Activated naive CD4-positive, alpha-beta T cell treated with anti-CD3 and anti-CD28 coated beads, Interleukin-2, amount 50 U/mL, for 72 hours (primary cell): ENCODE data around the gene PEMT. TPM values are rescaled to one million over a fixed set of nuclear protein-coding genes. Genes with fewer than 3 reads are reported as not detected.

Source experiments
- ATAC-seq, 2 donors: fragments of 150-1000 bp; cut with Tn5 transposase; 2 replicates each; pipeline ENCODE4 v1.10.0; 2021; ENCODE audit warnings: mild to moderate bottlenecking in 2 of 2, moderate library complexity in 2 of 2
- DNase-seq, 2 donors: peaks; one replicate each; pipeline ENCODE4 v3.0.0; 2021 to 2022; ENCODE audit warnings: low spot score in 2 of 2
- H3K27ac Mint-ChIP-seq, 2 donors: one replicate each; pipeline ENCODE4 v1.8.0; 2022; ENCODE audit warnings: mild to moderate bottlenecking in 2 of 2, mixed read lengths in 2 of 2
- H3K36me3 Mint-ChIP-seq, 2 donors: one replicate each; pipeline ENCODE4 v1.8.0; 2022; ENCODE audit warnings: mixed read lengths in 2 of 2
- H3K9me3 Mint-ChIP-seq, 2 donors: one replicate each; pipeline ENCODE4 v1.8.0; 2022; ENCODE audit warnings: mixed read lengths in 2 of 2
- total RNA-seq, 2 donors: library from RNA; stranded (reverse); gene quantifications; one replicate each; pipeline ENCODE4 v1.2.3, GENCODE V29; 2022

PEMT gene
- total RNA-seq, 2 donors from 2014 or later: 6.3 to 27.5 TPM

DNA sequence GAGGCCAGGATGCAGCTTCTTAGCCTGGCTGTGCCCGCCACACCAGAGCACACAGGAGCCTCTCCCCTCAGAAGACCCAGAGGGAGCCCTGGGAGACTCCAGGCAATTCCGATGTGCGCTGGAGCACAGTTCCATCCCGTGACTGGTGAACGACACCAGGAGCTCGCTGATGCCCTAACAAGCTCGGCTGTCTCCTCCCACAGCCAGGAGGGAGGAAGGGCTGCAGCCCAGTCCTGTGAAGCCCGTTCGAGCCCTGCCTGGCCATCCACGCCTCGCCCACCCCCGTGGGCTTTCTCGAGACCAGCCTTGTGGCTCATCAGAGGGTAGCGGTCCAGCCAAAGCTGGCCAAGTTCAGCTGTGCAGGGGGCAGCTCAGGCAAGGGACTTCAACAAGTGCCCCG, 73.5 kb downstream of the PEMT start:
- no peaks in the 10 kb centered on the region for H3K36me3 Mint-ChIP-seq
- H3K27ac Mint-ChIP-seq: no peak overlapping the region
- no peak for DNase-seq
- ATAC-seq: no peak
- H3K9me3 Mint-ChIP-seq: no peaks in the 10 kb centered on the region

DNA sequence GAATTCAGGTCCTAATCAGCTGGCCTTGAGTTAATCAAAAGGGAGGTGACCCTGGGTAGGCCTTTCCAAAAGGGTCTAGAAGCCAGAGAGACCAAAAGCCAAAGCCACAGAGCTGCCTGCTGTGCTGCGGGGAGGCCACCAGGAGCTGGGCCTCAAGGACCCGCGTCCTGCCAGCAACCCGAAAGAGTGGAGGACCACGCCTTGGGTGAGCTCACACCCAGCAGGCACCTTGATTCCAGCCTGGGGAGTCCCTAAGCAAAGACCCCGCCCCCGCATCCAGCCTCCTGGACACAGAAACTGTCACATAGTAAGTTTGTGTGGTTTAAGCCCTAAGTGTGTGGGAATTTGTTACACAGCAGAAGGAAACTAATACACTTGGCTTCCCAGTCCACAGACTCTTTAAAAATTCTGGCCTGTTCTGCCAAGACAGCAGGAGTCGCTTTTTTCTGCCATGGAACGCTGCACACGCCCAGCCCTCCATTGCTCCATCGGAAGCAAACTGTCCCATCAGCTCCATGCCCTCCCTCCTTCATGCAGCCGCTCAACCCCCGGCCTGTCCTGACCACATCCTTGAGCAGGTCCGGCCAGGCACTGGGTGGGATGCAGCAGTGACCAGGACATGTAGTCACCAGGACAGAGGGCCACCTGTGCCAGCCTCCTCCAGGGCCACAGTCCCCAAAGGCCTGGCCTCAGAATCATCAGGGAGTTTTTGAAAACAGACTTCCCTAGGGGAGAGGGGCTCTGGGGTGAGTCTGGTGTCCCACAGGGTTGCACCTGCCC, 74.4 kb downstream of the PEMT start:
- DNase-seq: no peak
- Mint-ChIP-seq H3K9me3 (no peaks in the 10 kb centered on the region), H3K36me3 (no peaks in the 10 kb centered on the region), H3K27ac (peak overlapping the region in 1 of 2 donors; percentile 36)
- ATAC-seq: no peak

- DNase-seq (no peak), ATAC-seq (peak in 1 of 2 donors; percentile 54)
- no peaks in the 10 kb centered on the region for H3K36me3 Mint-ChIP-seq
- H3K27ac Mint-ChIP-seq: peak overlapping the region in 1 of 2 donors; percentile 36
- H3K9me3 Mint-ChIP-seq: no peaks in the 10 kb centered on the region
Measured at GRCh38 chr17:17515934-17516930, 75.3 kb downstream of the PEMT start.

- DNase-seq (no peak), ATAC-seq (no peak)
- H3K9me3 Mint-ChIP-seq: no peaks in the 10 kb centered on the region
- no peaks in the 10 kb centered on the region for H3K36me3 Mint-ChIP-seq
- H3K27ac Mint-ChIP-seq: peak overlapping the region in 1 of 2 donors; percentile 50
Measured at GRCh38 chr17:17514993-17515933, 76.2 kb downstream of the PEMT start.

- H3K36me3 Mint-ChIP-seq: no peaks in the 10 kb centered on the region
- no peaks in the 10 kb centered on the region for H3K9me3 Mint-ChIP-seq
- H3K27ac Mint-ChIP-seq: no peak overlapping the region
- no peak for ATAC-seq
- DNase-seq: no peak
Measured at GRCh38 chr17:17514361-17514992, 77.0 kb downstream of the PEMT start.

DNA sequence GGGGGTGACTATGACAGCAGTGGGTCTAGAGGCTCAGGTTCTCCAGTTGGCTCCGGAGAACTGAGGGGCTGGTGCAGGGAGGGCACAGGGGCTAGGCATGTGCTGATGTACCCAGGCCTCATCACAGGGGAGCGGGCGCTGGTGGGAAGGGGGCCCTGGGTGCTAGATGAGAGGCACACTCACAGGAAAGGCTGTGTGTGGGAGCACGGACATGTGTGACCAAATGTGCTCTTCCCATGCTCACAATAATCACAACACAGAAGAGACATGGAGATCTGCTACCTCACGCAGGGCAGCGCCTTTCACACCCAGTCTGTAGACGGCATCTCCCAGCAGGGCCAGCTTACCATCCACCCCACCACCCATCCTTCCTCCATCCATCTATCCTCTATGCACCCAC, 77.9 kb downstream of the PEMT start:
- DNase-seq (no peak), ATAC-seq (no peak)
- Mint-ChIP-seq H3K36me3 (no peaks in the 10 kb centered on the region), H3K27ac (no peak overlapping the region), H3K9me3 (no peaks in the 10 kb centered on the region)

DNA sequence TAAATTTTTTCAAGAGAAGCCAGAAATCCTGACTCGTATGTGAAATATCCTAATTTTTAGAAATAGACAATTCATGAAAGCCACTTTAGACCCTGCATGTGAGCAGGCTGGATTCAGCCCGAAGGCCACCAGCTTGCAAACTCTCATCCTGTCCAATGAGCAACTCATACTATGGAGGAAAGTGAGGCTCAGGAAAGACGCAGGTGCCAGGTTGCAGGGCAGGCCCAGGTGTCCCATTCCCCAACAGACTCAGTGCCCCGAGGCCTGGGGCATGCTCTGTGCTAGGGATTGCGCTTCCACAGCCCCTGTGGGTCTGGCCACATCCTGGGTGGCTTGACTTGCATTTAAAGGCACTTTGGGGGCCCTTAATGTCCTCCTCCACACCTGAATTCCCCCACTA, 78.6 kb downstream of the PEMT start:
- DNase-seq (no peak), ATAC-seq (no peak)
- Mint-ChIP-seq H3K9me3 (no peaks in the 10 kb centered on the region), H3K27ac (no peak overlapping the region), H3K36me3 (no peaks in the 10 kb centered on the region)

GRCh38 chr17:17511881-17512858, 79.3 kb downstream of the PEMT start:
- Mint-ChIP-seq H3K9me3 (no peaks in the 10 kb centered on the region), H3K36me3 (no peaks in the 10 kb centered on the region), H3K27ac (no peak overlapping the region)
- ATAC-seq (peak in 1 of 2 donors; percentile 44), DNase-seq (no peak)

- H3K36me3 Mint-ChIP-seq: no peaks in the 10 kb centered on the region
- DNase-seq: no peak
- no peak for ATAC-seq
- H3K27ac Mint-ChIP-seq: no peak overlapping the region
- H3K9me3 Mint-ChIP-seq: no peaks in the 10 kb centered on the region
Measured at GRCh38 chr17:17511293-17511741, 80.2 kb downstream of the PEMT start.

- H3K36me3 Mint-ChIP-seq: no peaks in the 10 kb centered on the region
- H3K9me3 Mint-ChIP-seq: no peaks in the 10 kb centered on the region
- H3K27ac Mint-ChIP-seq: peak overlapping the region in 1 of 2 donors; percentile 79
- ATAC-seq (no peak), DNase-seq (no peak)
Measured at GRCh38 chr17:17510456-17511292, 80.8 kb downstream of the PEMT start.

DNA sequence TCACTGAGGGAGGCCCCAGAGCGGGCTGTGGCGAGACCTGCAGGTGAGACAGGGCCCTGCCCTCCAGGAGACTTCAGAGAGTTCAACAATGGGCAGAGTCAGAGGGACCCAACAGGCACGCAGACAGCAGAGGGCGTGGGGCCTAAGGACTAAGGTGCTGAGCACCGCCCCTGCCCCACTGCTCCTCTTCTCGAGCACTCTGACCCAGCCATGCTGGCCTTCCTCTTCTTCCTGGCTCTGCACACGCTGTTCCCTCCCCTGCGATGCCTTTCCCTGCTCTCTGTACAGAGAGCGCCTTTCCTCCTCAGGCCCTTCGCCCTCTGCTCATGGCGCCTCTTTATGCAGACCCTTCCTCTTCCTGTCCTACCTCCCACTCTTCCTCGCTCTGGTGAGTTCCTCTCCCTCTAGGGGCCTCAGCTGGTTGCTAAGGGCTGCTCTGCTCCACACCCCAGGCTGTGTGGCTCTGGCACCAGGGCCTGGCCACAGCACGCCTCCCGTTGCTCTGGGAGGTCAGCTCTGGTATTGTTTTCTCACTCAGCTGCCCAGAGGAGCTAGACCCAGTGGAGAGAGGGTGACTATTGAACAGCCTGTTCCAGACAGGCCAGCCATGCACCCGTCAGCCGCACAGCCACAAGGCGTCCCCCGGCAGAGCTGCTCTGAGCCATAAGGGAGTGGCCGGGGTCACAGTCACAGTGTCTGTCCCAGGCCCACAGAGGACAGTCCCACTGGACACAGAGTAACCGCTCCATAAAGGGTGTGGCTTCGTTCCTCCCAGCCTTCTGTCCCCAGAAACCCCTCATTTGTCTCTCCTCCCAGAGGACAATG, 81.7 kb downstream of the PEMT start:
- ATAC-seq (no peak), DNase-seq (no peak)
- no peaks in the 10 kb centered on the region for H3K9me3 Mint-ChIP-seq
- no peak overlapping the region for H3K27ac Mint-ChIP-seq
- H3K36me3 Mint-ChIP-seq: no peaks in the 10 kb centered on the region

- Mint-ChIP-seq H3K27ac (no peak overlapping the region), H3K9me3 (no peaks in the 10 kb centered on the region), H3K36me3 (no peaks in the 10 kb centered on the region)
- DNase-seq (no peak), ATAC-seq (no peak)
Measured at GRCh38 chr17:17508646-17509591, 82.6 kb downstream of the PEMT start.
